HG03135 (cell line): ENCODE results near the gene OR7E24.
"Not testable (repeated sequence)": the region's sequence is repeated elsewhere in the genome, so short reads cannot be mapped to it uniquely, and the experiment has no call there.

Experiments used
- ATAC-seq: cut with Tn5 transposase; IDR thresholded peaks from one replicate; pipeline ENCODE4 v1.9.1; 2021; ENCODE audit warnings: mild to moderate bottlenecking, moderate library complexity; ENCODE audit not compliant: unreplicated experiment

Gene OR7E24

GRCh38 chr19:9250630-9251029 lies at the start of gene OR7E24:
Gene OR7E24 (plus strand): TSS chr19:9250930. CDS start chr19:9251044, 114 bp downstream.
- no peak for ATAC-seq

GRCh38 chr19:9205501-9206113 lies 45.1 kb upstream of the OR7E24 start:
- ATAC-seq = no peak

- ATAC-seq = no peak
Observed at GRCh38 chr19:9219489-9219888, 31.2 kb upstream of the OR7E24 start, which contains the start of gene OR7D4. Gene OR7D4 (minus strand): TSS chr19:9219589. CDS start chr19:9214837, 4,752 bp downstream.

- ATAC-seq = no peak
Observed at GRCh38 chr19:9251236-9251635, 506 bp downstream of the OR7E24 start.

- not testable (repeated sequence) for ATAC-seq
Observed at GRCh38 chr19:9283485-9283884, 32.8 kb downstream of the OR7E24 start.

- ATAC-seq = no peak
Observed at GRCh38 chr19:9289231-9289884, 38.6 kb downstream of the OR7E24 start.

- ATAC-seq = no peak
Observed at GRCh38 chr19:9295411-9295849, 44.7 kb downstream of the OR7E24 start.

GRCh38 chr19:9296336-9296735 lies 45.6 kb downstream of the OR7E24 start:
- ATAC-seq = no peak
